Gastroesophageal sphincter (tissue), 3 donors: Measurements from ENCODE around the gene KCTD16.

Experiments used
- POLR2A ChIP-seq, 2 donors: fragments of 450-650 bp; IDR thresholded peaks; one replicate each; pipeline ENCODE4 v1.6.1; 2017; ENCODE audit warnings: antibody characterized with exemption in 2 of 2, mild to moderate bottlenecking in 2 of 2, moderate library complexity in 1 of 2
- TF ChIP-seq, protein P1 (sequence below), 4 experiments: fragments of 200-600 bp in 2 of 4; fragments of 450-650 bp in 2 of 4; sonication (generic) in 1 of 4; IDR thresholded peaks; one replicate each; pipeline ENCODE4 v1.5.1; 2017 to 2019; ENCODE audit warnings: antibody characterized with exemption in 4 of 4, mild to moderate bottlenecking in 2 of 4, moderate library complexity in 2 of 4

GRCh38 chr5:144196612-144197011, 25.9 kb downstream of the KCTD16 start:
- TF ChIP-seq, protein P1, sequence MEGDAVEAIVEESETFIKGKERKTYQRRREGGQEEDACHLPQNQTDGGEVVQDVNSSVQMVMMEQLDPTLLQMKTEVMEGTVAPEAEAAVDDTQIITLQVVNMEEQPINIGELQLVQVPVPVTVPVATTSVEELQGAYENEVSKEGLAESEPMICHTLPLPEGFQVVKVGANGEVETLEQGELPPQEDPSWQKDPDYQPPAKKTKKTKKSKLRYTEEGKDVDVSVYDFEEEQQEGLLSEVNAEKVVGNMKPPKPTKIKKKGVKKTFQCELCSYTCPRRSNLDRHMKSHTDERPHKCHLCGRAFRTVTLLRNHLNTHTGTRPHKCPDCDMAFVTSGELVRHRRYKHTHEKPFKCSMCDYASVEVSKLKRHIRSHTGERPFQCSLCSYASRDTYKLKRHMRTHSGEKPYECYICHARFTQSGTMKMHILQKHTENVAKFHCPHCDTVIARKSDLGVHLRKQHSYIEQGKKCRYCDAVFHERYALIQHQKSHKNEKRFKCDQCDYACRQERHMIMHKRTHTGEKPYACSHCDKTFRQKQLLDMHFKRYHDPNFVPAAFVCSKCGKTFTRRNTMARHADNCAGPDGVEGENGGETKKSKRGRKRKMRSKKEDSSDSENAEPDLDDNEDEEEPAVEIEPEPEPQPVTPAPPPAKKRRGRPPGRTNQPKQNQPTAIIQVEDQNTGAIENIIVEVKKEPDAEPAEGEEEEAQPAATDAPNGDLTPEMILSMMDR (IDR thresholded peaks at IDR 0.05): no peak
- no peak for TF ChIP-seq POLR2A (IDR thresholded peaks at IDR 0.05)
